K562 (cell line): ENCODE results near the gene NLGN4X. TPM values are rescaled to one million over a fixed set of nuclear protein-coding genes. Genes with fewer than 3 reads are reported as not detected.
A peak's percentile ranks its signal among the peaks of the same experiment; 100 is the strongest.

ENCODE experiments used
- ATAC-seq: fragments of 200-7000 bp; cut with Tn5 transposase; 3 replicates; pipeline ENCODE4 v1.9.1; 2020; ENCODE audit warnings: moderate library complexity
- BruUV-seq: library from RNA; stranded (reverse); fragments of 400-500 nt; replicated peaks from 2 replicates; lab custom pipeline; 2021; lab: Mats Ljungman, UMichigan
- CTCF ChIA-PET: fragments of 300-600 bp; formaldehyde crosslinking; extraction: SDS; loops from one replicate; lab custom pipeline; 2021; ENCODE audit warnings: low intra/inter-chr PET ratio; lab: Yijun Ruan, JAX
- POLR2A ChIA-PET: fragments of 300-600, 350-650 bp; sonication (Branson Sonifier 250); formaldehyde crosslinking; extraction: SDS; loops from one replicate; lab custom pipeline; 2021; ENCODE audit warnings: antibody characterized with exemption, inconsistent platforms; lab: Yijun Ruan, JAX
- DNase-seq, 4 experiments: peaks; one replicate each; pipeline versions ENCODE4 v3.0.0 to v3.0.0-alpha.2; 2011 to 2018; ENCODE audit warnings: low spot score in 3 of 4, mixed read lengths in 3 of 4; ENCODE audit errors: extremely low read depth in 1 of 4
- FAIRE-seq: peaks from 2 replicates; lab custom pipeline; 2011; peaks lifted over from hg19 to GRCh38; lab: Jason Lieb, UNC
- H2AFZ ChIP-seq: 2 replicates; pipeline ENCODE4 v1.6.0; 2011; ENCODE audit warnings: low read depth, low read length, control low read depth, inconsistent platforms
- H3K27ac ChIP-seq: fragments of 200-600 bp; 3 replicates; pipeline ENCODE4 v1.8.0; 2011; ENCODE audit warnings: low read depth, mild to moderate bottlenecking, control low read depth, inconsistent platforms, low read length, moderate library complexity, mixed read lengths; ENCODE audit errors: extremely low read depth
- H3K27me3 ChIP-seq, 2 experiments: fragments of 300-600 bp in 1 of 2; 2 replicates in 1 of 2; 3 replicates in 1 of 2; pipeline versions ENCODE4 v1.6.0 to v1.8.0; 2011; ENCODE audit warnings: inconsistent platforms in 2 of 2, low read length in 2 of 2, mild to moderate bottlenecking in 1 of 2, mixed read lengths in 1 of 2, moderate library complexity in 1 of 2; ENCODE audit not compliant: control insufficient read depth in 2 of 2, insufficient read depth in 2 of 2
- H3K36me3 ChIP-seq: fragments of 300-600 bp; 3 replicates; pipeline ENCODE4 v1.8.0; 2011; ENCODE audit warnings: mild to moderate bottlenecking, low read length, inconsistent platforms; ENCODE audit not compliant: control insufficient read depth, insufficient read depth
- H3K4me1 ChIP-seq, 2 experiments: fragments of 200-600 bp in 1 of 2; replicated peaks in 1 of 2; 2 replicates in 1 of 2; 3 replicates in 1 of 2; pipeline versions ENCODE4 v1.5.1 to v1.8.0; 2011; ENCODE audit warnings: inconsistent platforms in 2 of 2, low read length in 2 of 2, mild to moderate bottlenecking in 1 of 2, mixed read lengths in 1 of 2, moderate library complexity in 1 of 2; ENCODE audit not compliant: control insufficient read depth in 2 of 2, insufficient read depth in 2 of 2
- H3K4me2 ChIP-seq: 2 replicates; pipeline ENCODE4 v1.6.1; 2011; ENCODE audit warnings: low read length, control low read depth, inconsistent platforms, mixed read lengths; ENCODE audit not compliant: insufficient read depth
- H3K4me3 ChIP-seq: fragments of 200-600 bp; sonication (generic), shearing (Covaris generic); 2 replicates; pipeline ENCODE4 v1.5.1; 2016; ENCODE audit warnings: control low read depth, inconsistent platforms
- H3K79me2 ChIP-seq: fragments of 200-600 bp; 3 replicates; pipeline ENCODE4 v1.8.0; 2011; ENCODE audit warnings: low read length, inconsistent platforms; ENCODE audit not compliant: control insufficient read depth, insufficient read depth
- H3K9ac ChIP-seq, 2 experiments: 2 replicates each; pipeline versions ENCODE4 v1.6.0 to v1.6.1; 2011; ENCODE audit warnings: low read depth in 2 of 2, low read length in 2 of 2, control low read depth in 1 of 2, inconsistent platforms in 1 of 2, mild to moderate bottlenecking in 1 of 2, mixed read lengths in 1 of 2; ENCODE audit not compliant: insufficient read depth in 1 of 2
- H3K9me1 ChIP-seq: one replicate; pipeline ENCODE4 v1.6.0; 2011; ENCODE audit warnings: inconsistent platforms, mild to moderate bottlenecking, low read length, moderate library complexity; ENCODE audit not compliant: control insufficient read depth, insufficient read depth
- H3K9me3 ChIP-seq: replicated peaks from 2 replicates; pipeline ENCODE4 v1.5.1; 2011; ENCODE audit warnings: low read depth, low read length, inconsistent platforms; ENCODE audit not compliant: control insufficient read depth, insufficient read depth
- H4K20me1 ChIP-seq: replicated peaks from 2 replicates; pipeline ENCODE4 v1.6.1; 2011; ENCODE audit warnings: low read length, inconsistent platforms, mixed read lengths; ENCODE audit not compliant: control insufficient read depth, insufficient read depth
- CTCF ChIP-seq, 3 experiments: IDR thresholded peaks in 2 of 3; conservative IDR thresholded peaks in 1 of 3; 2 replicates each; pipeline ENCODE4 v1.5.1; 2011 to 2012; ENCODE audit warnings: low read length in 3 of 3, mild to moderate bottlenecking in 3 of 3, control low read depth in 2 of 3, improper control_type of control experiment in 1 of 3, inconsistent platforms in 1 of 3, low read depth in 1 of 3, mixed read lengths in 1 of 3, moderate library complexity in 1 of 3; ENCODE audit not compliant: insufficient read depth in 2 of 3
- EZH2 ChIP-seq: IDR thresholded peaks from 2 replicates; pipeline ENCODE4 v1.6.1; 2012; ENCODE audit warnings: low read depth, mild to moderate bottlenecking, inconsistent platforms, low read length, borderline replicate concordance
- FUS ChIP-seq: fragments of 200-400 bp; formaldehyde crosslinking; optimal IDR thresholded peaks from 2 replicates; pipeline ENCODE3; 2017; ENCODE audit warnings: low read depth, low read length
- MYBL2 ChIP-seq, 2 experiments: fragments of 450-650 bp in 1 of 2; sonication (generic) in 1 of 2; formaldehyde crosslinking in 1 of 2; IDR thresholded peaks; 2 replicates each; pipeline versions ENCODE4 v1.6.1 to v1.8.1; 2017 to 2022; ENCODE audit warnings: borderline replicate concordance in 1 of 2, inconsistent platforms in 1 of 2, low read depth in 1 of 2, mild to moderate bottlenecking in 1 of 2, missing genetic modification reagents in 1 of 2, moderate library complexity in 1 of 2
- NR2C2 ChIP-seq, 2 experiments: fragments of 200-800 bp in 1 of 2; sonication (Bioruptor generic) in 1 of 2; sonication (generic) in 1 of 2; formaldehyde crosslinking in 1 of 2; IDR thresholded peaks; 2 replicates each; pipeline versions ENCODE4 v1.6.1 to v1.8.0; 2016 to 2022; ENCODE audit warnings: mild to moderate bottlenecking in 1 of 2, missing compliant biosample characterization in 1 of 2, missing genetic modification characterization in 1 of 2, missing genetic modification reagents in 1 of 2
- RAD21 ChIP-seq, 2 experiments: fragments of 250-450 bp in 1 of 2; fragments of 450-650 bp in 1 of 2; sonication (Bioruptor Pico) in 1 of 2; formaldehyde crosslinking in 1 of 2; IDR thresholded peaks in 1 of 2; conservative IDR thresholded peaks in 1 of 2; 2 replicates each; pipeline versions ENCODE4 v1.4.0 to v1.8.0; 2020 to 2022; ENCODE audit warnings: mild to moderate bottlenecking in 2 of 2, moderate library complexity in 1 of 2
- SRSF9 ChIP-seq: fragments of 200-400 bp; formaldehyde crosslinking; IDR thresholded peaks from 2 replicates; pipeline ENCODE4 v1.6.1; 2017; ENCODE audit warnings: low read depth, low read length, borderline replicate concordance
- ZNF41 ChIP-seq: fragments of 250-450 bp; sonication (Bioruptor Pico); conservative IDR thresholded peaks from 2 replicates; pipeline ENCODE4 v1.4.0; 2020; ENCODE audit warnings: mild to moderate bottlenecking
- ZSCAN32 ChIP-seq: fragments of 450-650 bp; formaldehyde crosslinking; IDR thresholded peaks from 2 replicates; pipeline ENCODE4 v1.4.0; 2020; ENCODE audit warnings: mild to moderate bottlenecking, moderate library complexity
- whole genome bisulfite sequencing: fragments of 100-300 bp; shearing (Covaris generic); methylation state at CpG from one replicate; pipeline ENCODE4 v1.1.6; 2016; ENCODE audit warnings: low coverage, mixed read lengths; ENCODE audit not compliant: insufficient coverage; ENCODE audit errors: missing lambda C conversion rate; 5-methylcytosine and 5-hydroxymethylcytosine counted together
- in situ Hi-C: fragments of 300-500 bp; cut with MboI; formaldehyde crosslinking; loops from 4 replicates; pipeline ENCODE4 v1.15.0; 2018; ENCODE audit warnings: inconsistent platforms, mixed read lengths
- intact Hi-C: fragments of 100-400 bp; cut with micrococcal nuclease; formaldehyde crosslinking; loops from 2 replicates; pipeline ENCODE4 v1.14.2; 2022
- polyA plus RNA-seq, 8 experiments: library from polyadenylated mRNA; depleted of rRNA in 4 of 8; stranded (reverse) in 5 of 8; unstranded in 3 of 8; fragments of >200 nt; fragmentation: Nextera tagmentation in 2 of 8; fragmentation: Illumina TruSeq in 1 of 8; extraction: Ambion mirVana in 2 of 8; extraction: Trizol in 1 of 8; gene quantifications; 2 replicates each; pipeline versions ENCODE4 v1.2.1 to v1.2.3, GENCODE V29; 2011 to 2014; ENCODE audit warnings: inconsistent platforms in 1 of 8, missing spikeins in 1 of 8
- total RNA-seq, 7 experiments: library from RNA; depleted of rRNA in 6 of 7; stranded (reverse); fragments of >200 nt in 6 of 7; fragmentation: Illumina TruSeq in 2 of 7; extraction: Trizol in 2 of 7; gene quantifications; 2 replicates each; pipeline versions ENCODE4 v1.2.1 to v1.2.3, GENCODE V29; 2011 to 2021; ENCODE audit warnings: low replicate concordance in 1 of 7
- TF ChIP-seq, protein P1 (sequence below): fragments of 450-650 bp; IDR thresholded peaks from 2 replicates; pipeline ENCODE4 v1.6.1; 2016; ENCODE audit warnings: missing biosample characterization, missing genetic modification characterization

NLGN4X gene
- total and polyA plus RNA-seq, 9 of the 15 experiments (the other 6 are each of a cell fraction or from before 2014, with no cell fraction given): 0.07 TPM; not detected in 8

GRCh38 chrX:5876984-5877596 lies 351.6 kb downstream of the NLGN4X start:
- CTCF ChIA-PET: interaction anchor here (0.9 kb wide), 1 partner anchor 1330 kb away, joined by 3 read pairs; no protein-coding TSS in a partner anchor
- intact Hi-C loops: loop anchor here (5.0 kb wide), 1 partner anchor 1330 kb away; no protein-coding TSS in a partner anchor
- H3K9ac ChIP-seq: no peak overlapping the region
- H3K79me2 ChIP-seq: no peaks in the 10 kb centered on the region
- no peaks in the 10 kb centered on the region for H3K9me1 ChIP-seq
- no peak overlapping the region for H2AFZ ChIP-seq
- POLR2A ChIA-PET: no interaction called here
- H3K4me3 ChIP-seq: no peak overlapping the region
- no peaks in the 10 kb centered on the region for H3K9me3 ChIP-seq
- no peak overlapping the region for H3K4me2 ChIP-seq
- peak in 1 of 4 experiments; percentile 8 for DNase-seq
- FAIRE-seq: no peak
- 5% methylated on average over 11 of the region's 12 CpGs for WGBS
- BruUV-seq: no TSS peak
- TF ChIP-seq, protein P1, sequence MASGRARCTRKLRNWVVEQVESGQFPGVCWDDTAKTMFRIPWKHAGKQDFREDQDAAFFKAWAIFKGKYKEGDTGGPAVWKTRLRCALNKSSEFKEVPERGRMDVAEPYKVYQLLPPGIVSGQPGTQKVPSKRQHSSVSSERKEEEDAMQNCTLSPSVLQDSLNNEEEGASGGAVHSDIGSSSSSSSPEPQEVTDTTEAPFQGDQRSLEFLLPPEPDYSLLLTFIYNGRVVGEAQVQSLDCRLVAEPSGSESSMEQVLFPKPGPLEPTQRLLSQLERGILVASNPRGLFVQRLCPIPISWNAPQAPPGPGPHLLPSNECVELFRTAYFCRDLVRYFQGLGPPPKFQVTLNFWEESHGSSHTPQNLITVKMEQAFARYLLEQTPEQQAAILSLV (tag): no peak
- TF ChIP-seq MYBL2 (IDR thresholded peaks at IDR 0.05; ENCODE audit: low read depth) (no peak), MYBL2 (CRISPR knock-in tag; IDR thresholded peaks at IDR 0.05; ENCODE audit: borderline replicate concordance) (no peak), ZSCAN32 (CRISPR knock-in tag) (no peak), ZNF41 (CRISPR knock-in tag) (no peak), SRSF9 (no peak), CTCF (IDR thresholded peaks at IDR 0.05 in 2 of 3, conservative IDR thresholded peaks at IDR 0.05 in 1 of 3; ENCODE audit: insufficient read depth in 2 of 3, low read depth in 1 of 3, low read length in 3 of 3) (peak in 2 of 3 experiments; percentile 23 to 30; a peak in 2 of 6 replicates), RAD21 (CRISPR knock-in tag; conservative IDR thresholded peaks at IDR 0.05 in 1 of 2, IDR thresholded peaks at IDR 0.05 in 1 of 2) (peak; percentile 41 to 46), FUS (no peak), EZH2 (no peak), NR2C2 (CRISPR knock-in tag; IDR thresholded peaks at IDR 0.05) (no peak), NR2C2 (tag; IDR thresholded peaks at IDR 0.05) (no peak)
- TF ChIP-seq, all 486 proteins: peak for 2
- in situ Hi-C loops: no loop called here
- Histone ChIP-seq H3K27me3 (no peaks in the 10 kb centered on the region), H3K36me3 (no peaks in the 10 kb centered on the region), H4K20me1 (no peaks in the 10 kb centered on the region), H3K4me1 (no peaks in the 10 kb centered on the region), H3K27ac (no peak overlapping the region)
- no peak for ATAC-seq
